Transverse colon (tissue), 4 donors: ENCODE results near the gene NDST4.

ENCODE experiments used
- EP300 ChIP-seq: sonication (generic); formaldehyde crosslinking; IDR thresholded peaks from one replicate; pipeline ENCODE4 v1.6.1; 2017; ENCODE audit warnings: antibody characterized with exemption, low read depth
- POLR2A ChIP-seq: fragments of 450-650 bp; IDR thresholded peaks from one replicate; pipeline ENCODE4 v1.6.1; 2016; ENCODE audit warnings: antibody characterized with exemption, mild to moderate bottlenecking, moderate library complexity
- POLR2AphosphoS5 ChIP-seq, 3 donors: sonication (generic); formaldehyde crosslinking; IDR thresholded peaks; one replicate each; pipeline ENCODE4 v1.6.1; 2016; ENCODE audit warnings: antibody characterized with exemption in 3 of 3
- TF ChIP-seq, protein P1 (sequence below), 5 experiments: fragments of 200-600 bp in 3 of 5; fragments of 450-650 bp in 2 of 5; sonication (generic) in 3 of 5; IDR thresholded peaks; 1 replicate in 2 of 5; 2 replicates in 3 of 5; pipeline ENCODE4 v1.5.1; 2016 to 2017; ENCODE audit warnings: antibody characterized with exemption in 5 of 5, inconsistent platforms in 3 of 5, mild to moderate bottlenecking in 2 of 5, moderate library complexity in 1 of 5

DNA sequence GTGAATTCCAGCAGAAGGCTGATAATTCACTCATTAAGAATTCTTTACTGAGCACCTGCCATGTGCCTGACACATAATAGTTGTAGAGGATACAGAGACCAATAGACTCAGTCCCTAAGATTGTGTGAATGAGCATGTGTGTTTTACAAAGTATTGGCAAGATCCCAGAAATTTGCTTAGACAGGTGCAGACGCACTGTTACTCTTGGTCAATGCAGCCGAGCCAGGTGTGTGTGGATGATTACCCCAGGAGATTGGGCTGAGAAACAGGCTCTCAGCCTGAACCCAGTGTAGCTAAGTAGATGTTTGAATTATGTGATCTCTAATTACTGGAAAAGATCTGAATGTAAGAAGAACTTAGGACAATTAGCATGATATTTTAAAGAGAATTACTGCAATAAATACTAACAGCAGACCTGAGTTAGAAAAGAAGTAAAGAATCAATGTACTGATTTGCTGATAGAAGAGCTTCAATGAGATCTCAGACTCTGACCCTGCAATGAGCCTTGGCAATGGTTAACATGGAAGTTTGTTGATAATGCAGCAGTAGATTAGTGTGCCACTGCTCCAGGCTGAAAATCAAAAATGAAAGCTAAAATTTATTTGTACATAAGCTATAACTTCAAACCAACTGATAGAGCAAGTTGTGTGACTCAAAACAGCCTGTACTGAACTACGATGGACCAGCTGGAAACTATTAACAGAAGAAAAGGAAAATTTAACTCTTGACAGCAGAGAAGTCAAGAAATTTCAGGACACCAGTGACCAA is 32.2 kb upstream of the NDST4 start:
- TF ChIP-seq POLR2A = no peak
- no peak for TF ChIP-seq EP300
- TF ChIP-seq, protein P1, sequence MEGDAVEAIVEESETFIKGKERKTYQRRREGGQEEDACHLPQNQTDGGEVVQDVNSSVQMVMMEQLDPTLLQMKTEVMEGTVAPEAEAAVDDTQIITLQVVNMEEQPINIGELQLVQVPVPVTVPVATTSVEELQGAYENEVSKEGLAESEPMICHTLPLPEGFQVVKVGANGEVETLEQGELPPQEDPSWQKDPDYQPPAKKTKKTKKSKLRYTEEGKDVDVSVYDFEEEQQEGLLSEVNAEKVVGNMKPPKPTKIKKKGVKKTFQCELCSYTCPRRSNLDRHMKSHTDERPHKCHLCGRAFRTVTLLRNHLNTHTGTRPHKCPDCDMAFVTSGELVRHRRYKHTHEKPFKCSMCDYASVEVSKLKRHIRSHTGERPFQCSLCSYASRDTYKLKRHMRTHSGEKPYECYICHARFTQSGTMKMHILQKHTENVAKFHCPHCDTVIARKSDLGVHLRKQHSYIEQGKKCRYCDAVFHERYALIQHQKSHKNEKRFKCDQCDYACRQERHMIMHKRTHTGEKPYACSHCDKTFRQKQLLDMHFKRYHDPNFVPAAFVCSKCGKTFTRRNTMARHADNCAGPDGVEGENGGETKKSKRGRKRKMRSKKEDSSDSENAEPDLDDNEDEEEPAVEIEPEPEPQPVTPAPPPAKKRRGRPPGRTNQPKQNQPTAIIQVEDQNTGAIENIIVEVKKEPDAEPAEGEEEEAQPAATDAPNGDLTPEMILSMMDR (IDR thresholded peaks at IDR 0.05) = no peak
- TF ChIP-seq POLR2AphosphoS5 (IDR thresholded peaks at IDR 0.05) = no peak
